ENCODE data around the gene PUS1.
"Not testable (repeated sequence)": the region's sequence is repeated elsewhere in the genome, so short reads cannot be mapped to it uniquely, and the experiment has no call there.

The PUS1 gene

DNA sequence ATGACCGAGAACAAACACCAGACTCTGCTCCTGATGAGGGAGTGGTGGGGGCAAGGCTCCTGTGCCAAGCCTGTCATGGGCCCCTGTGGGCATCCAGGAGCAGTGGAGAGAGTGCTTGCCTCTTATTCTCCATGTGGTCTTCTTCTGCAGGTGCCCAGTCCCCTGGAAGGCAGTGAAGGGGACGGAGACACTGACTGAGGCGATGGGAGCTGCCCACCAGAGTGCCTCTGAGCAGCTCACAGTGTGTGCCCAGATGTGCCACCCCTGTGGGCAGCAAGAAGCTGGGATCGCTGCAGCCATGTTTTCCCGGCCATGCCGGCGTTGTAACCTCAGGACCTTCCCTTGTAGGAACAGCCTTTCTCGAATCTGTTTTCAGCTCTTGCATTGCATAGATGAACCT lies 14.3 kb downstream of the PUS1 start:
- in situ Hi-C loops (cut with MboI; ENCODE audit: low pct_unique_long_range_greater_than_20kb, low sequenced_read_pairs, unreplicated experiment) = no loop called here
- TF ChIP-seq, protein P1, sequence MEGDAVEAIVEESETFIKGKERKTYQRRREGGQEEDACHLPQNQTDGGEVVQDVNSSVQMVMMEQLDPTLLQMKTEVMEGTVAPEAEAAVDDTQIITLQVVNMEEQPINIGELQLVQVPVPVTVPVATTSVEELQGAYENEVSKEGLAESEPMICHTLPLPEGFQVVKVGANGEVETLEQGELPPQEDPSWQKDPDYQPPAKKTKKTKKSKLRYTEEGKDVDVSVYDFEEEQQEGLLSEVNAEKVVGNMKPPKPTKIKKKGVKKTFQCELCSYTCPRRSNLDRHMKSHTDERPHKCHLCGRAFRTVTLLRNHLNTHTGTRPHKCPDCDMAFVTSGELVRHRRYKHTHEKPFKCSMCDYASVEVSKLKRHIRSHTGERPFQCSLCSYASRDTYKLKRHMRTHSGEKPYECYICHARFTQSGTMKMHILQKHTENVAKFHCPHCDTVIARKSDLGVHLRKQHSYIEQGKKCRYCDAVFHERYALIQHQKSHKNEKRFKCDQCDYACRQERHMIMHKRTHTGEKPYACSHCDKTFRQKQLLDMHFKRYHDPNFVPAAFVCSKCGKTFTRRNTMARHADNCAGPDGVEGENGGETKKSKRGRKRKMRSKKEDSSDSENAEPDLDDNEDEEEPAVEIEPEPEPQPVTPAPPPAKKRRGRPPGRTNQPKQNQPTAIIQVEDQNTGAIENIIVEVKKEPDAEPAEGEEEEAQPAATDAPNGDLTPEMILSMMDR (IDR thresholded peaks at IDR 0.05; ENCODE audit: extremely low read depth, insufficient read depth, missing control alignments) = no peak
- DNase-seq (ENCODE audit: low spot score) = no peak

DNA sequence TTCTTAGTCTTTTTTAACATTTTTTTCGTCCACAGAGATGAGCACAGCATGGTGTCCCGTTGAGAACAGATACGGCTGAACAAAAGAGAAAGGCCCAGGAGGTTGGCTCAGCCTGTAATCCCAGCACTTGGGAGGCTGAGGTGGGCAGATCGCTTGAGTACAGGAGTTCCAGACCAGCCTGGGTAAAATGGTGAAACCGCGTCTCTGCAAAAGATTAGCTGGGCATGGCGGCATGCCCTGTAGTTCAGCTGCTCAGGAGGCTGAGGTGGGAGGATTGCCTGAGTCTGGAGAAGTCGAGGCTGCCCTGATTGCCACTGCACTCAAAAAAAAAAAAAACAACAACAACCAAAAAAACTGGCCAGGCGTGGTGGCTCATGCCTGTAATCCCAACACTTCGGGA lies 14.8 kb downstream of the PUS1 start:
- no peak for DNase-seq (ENCODE audit: low spot score)
- in situ Hi-C loops (cut with MboI; ENCODE audit: low pct_unique_long_range_greater_than_20kb, low sequenced_read_pairs, unreplicated experiment) = no loop called here
- TF ChIP-seq, protein P1 (IDR thresholded peaks at IDR 0.05; ENCODE audit: extremely low read depth, insufficient read depth, missing control alignments) = no peak

GRCh38 chr12:131944601-131945251 lies 15.7 kb downstream of the PUS1 start:
- TF ChIP-seq, protein P1 (IDR thresholded peaks at IDR 0.05; ENCODE audit: extremely low read depth, insufficient read depth, missing control alignments) = no peak
- DNase-seq (ENCODE audit: low spot score) = no peak
- in situ Hi-C loops (cut with MboI; ENCODE audit: low pct_unique_long_range_greater_than_20kb, low sequenced_read_pairs, unreplicated experiment) = no loop called here

DNA sequence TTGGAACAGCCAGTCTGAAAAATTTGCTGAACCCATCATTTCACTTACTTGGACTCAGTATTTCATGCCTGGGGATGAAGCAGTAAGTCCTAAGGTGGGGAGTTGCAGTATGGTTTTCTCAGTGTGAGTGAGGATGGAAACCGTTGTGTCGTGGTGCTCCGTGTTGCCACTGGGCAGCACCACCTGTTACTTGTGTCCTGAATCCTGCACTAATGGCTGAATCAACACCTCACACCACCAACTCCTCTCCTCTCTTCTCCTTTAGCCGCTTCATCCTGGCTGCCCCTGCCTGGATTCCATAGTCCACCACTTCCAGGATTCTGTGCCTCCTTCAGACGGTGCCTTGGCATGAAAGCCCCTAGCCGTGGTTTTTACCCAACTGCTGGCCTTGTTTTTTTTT lies 17.7 kb downstream of the PUS1 start:
- TF ChIP-seq, protein P1 (IDR thresholded peaks at IDR 0.05; ENCODE audit: extremely low read depth, insufficient read depth, missing control alignments) = no peak
- in situ Hi-C loops (cut with MboI; ENCODE audit: low pct_unique_long_range_greater_than_20kb, low sequenced_read_pairs, unreplicated experiment) = no loop called here
- no peak for DNase-seq (ENCODE audit: low spot score)

DNA sequence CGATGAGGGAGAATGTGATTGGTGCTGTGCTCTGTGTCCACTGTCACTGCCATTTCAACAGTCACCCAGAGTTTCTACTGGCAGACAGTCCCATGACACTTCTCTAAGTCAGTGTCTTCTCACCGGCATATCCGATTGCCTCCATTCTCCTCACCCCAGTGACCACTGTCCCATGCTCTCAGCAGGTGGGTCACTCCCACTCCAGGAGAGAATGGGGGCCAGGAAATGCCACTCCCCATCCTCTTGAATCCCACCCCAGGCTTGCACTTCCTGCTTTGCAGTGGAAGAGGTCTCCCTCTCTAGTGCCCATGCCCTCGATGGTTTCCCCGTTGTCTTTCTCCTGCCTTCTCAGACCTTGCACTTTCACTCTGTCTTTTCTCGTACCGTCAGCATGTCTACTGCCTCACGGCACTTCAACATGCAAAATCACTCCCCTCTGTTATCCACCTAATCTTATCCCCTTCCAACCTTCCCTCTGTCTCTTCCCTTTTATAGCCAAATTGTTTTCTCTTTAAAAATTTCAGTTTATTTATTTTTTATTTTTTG lies 18.5 kb downstream of the PUS1 start:
- in situ Hi-C loops (cut with MboI; ENCODE audit: low pct_unique_long_range_greater_than_20kb, low sequenced_read_pairs, unreplicated experiment) = no loop called here
- TF ChIP-seq, protein P1 (IDR thresholded peaks at IDR 0.05; ENCODE audit: extremely low read depth, insufficient read depth, missing control alignments) = no peak
- no peak for DNase-seq (ENCODE audit: low spot score)

DNA sequence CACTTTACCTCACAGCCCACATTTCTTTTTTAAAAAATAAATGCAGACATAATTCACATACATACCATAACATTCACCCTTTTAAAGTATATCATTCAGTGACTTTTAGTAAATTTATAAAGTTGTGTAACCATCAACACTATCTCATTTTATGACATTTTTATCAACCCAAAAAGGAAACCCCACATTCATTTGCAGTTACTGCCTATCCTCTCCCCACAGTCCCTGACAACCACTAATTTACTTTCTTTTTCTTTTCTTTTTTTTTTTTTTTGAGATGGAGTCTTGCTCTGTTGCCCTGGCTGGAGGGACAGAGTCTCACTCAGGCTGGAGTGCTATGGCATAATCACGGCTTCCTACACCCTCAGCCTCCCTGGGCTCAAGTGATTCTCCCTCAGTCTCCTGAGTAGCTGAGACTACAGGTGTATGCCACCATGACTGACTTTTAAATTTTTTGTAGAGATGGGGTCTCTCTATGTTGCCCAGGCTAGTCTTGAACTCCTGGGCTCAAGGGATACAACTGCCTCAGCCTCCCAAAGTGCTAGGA lies 19.2 kb downstream of the PUS1 start:
- no peak for DNase-seq (ENCODE audit: low spot score)
- in situ Hi-C loops (cut with MboI; ENCODE audit: low pct_unique_long_range_greater_than_20kb, low sequenced_read_pairs, unreplicated experiment) = no loop called here
- TF ChIP-seq, protein P1 (IDR thresholded peaks at IDR 0.05; ENCODE audit: extremely low read depth, insufficient read depth, missing control alignments) = no peak

GRCh38 chr12:131948713-131949430 lies 19.8 kb downstream of the PUS1 start:
- in situ Hi-C loops (cut with MboI; ENCODE audit: low pct_unique_long_range_greater_than_20kb, low sequenced_read_pairs, unreplicated experiment); DNase-seq (ENCODE audit: low spot score): not testable (repeated sequence)

Data from GM13977 (cell line).